ENCODE results near the gene FTO.
A peak's percentile ranks its signal among the peaks of the same experiment; 100 is the strongest.
"Not testable (repeated sequence)": the region's sequence is repeated elsewhere in the genome, so short reads cannot be mapped to it uniquely, and the experiment has no call there.

FTO gene

DNA sequence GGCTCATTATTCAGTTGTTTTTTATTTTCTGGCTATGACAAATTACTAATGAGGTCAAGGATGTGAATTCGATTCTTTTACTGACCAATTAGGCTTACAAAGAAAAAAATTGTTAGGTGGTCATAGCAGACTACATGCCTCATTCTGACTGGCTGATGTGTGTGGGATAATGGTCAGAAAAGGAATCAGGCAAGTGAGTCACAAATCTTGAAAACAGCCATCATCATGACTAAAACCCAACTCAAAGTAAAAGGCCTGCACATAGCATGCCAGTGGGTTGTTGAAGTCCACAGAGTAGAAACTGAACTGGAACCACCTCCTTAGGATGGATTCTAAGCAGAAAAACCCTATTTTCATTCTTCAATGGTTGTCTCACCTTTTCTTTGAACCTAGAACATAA lies 8.9 kb upstream of the FTO start:
- ChIA-PET CTCF (interaction anchor here (0.8 kb wide), 1 partner anchor 47 kb away, joined by 3 read pairs; no protein-coding TSS in a partner anchor), POLR2A (interaction anchor here (1.0 kb wide), 1 partner anchor 30 kb away, joined by 5 read pairs; no protein-coding TSS in a partner anchor)
- peak; percentile 72 for DNase-seq (ENCODE audit: low read depth, low spot score)
- H3K4me3 ChIP-seq (ENCODE audit: low read depth, low read length) = no peak overlapping the region
- TF ChIP-seq, protein P1, sequence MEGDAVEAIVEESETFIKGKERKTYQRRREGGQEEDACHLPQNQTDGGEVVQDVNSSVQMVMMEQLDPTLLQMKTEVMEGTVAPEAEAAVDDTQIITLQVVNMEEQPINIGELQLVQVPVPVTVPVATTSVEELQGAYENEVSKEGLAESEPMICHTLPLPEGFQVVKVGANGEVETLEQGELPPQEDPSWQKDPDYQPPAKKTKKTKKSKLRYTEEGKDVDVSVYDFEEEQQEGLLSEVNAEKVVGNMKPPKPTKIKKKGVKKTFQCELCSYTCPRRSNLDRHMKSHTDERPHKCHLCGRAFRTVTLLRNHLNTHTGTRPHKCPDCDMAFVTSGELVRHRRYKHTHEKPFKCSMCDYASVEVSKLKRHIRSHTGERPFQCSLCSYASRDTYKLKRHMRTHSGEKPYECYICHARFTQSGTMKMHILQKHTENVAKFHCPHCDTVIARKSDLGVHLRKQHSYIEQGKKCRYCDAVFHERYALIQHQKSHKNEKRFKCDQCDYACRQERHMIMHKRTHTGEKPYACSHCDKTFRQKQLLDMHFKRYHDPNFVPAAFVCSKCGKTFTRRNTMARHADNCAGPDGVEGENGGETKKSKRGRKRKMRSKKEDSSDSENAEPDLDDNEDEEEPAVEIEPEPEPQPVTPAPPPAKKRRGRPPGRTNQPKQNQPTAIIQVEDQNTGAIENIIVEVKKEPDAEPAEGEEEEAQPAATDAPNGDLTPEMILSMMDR (IDR thresholded peaks at IDR 0.05; ENCODE audit: insufficient read depth, low read length, missing control alignments) = no peak

DNA sequence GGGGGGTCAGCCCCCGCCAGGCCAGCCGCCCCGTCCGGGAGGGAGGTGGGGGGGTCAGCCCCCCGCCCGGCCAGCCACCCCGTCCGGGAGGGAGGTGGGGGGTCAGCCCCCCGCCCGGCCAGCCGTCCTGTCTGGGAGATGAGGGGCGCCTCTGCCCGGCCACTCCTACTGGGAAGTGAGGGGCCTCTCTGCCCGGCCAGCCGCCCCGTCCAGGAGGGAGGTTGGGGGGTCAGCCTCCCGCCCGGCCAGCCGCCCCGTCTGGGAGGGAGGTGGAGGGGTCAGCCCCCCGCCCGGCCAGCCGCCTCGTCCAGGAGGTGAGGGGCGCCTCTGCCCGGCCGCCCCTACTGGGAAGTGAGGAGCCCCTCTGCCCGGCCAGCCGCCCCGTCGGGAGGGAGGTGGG lies 5.7 kb upstream of the FTO start:
- POLR2A ChIA-PET; CTCF ChIA-PET; DNase-seq (ENCODE audit: low read depth, low spot score); H3K4me3 ChIP-seq (ENCODE audit: low read depth, low read length): not testable (repeated sequence)

DNA sequence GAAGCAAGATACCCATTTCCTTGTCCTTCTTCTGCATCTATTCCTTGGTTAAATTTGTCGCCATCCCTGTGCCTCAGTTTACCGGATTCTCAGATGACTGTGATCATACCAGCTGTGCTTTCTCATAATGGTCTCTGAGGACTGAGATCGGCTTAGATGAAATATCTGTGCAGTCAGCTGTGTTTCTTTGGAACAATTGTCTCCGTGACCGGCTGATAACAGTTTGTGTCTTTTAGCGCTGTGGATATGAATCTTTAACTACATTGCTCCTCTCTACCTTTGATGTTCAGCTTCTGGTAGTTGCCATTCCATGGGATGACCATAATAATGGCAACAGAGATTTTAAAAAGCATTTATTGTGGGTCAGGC lies 473 bp downstream of the FTO start:
- ChIA-PET POLR2A (interaction anchor here (1.2 to 1.4 kb wide), 2 partner anchors 10 to 40 kb away, joined by 3 to 4 read pairs; no protein-coding TSS in a partner anchor), CTCF (interaction anchor here (1.1 to 2.0 kb wide), 3 partner anchors 14 to 194 kb away, joined by 3 to 4 read pairs (median 3); no protein-coding TSS in a partner anchor)
- peak overlapping the region; percentile 84 for H3K4me3 ChIP-seq (ENCODE audit: low read depth, low read length)
- TF ChIP-seq, protein P1 (IDR thresholded peaks at IDR 0.05; ENCODE audit: insufficient read depth, low read length, missing control alignments) = no peak
- DNase-seq (ENCODE audit: low read depth, low spot score) = no peak

DNA sequence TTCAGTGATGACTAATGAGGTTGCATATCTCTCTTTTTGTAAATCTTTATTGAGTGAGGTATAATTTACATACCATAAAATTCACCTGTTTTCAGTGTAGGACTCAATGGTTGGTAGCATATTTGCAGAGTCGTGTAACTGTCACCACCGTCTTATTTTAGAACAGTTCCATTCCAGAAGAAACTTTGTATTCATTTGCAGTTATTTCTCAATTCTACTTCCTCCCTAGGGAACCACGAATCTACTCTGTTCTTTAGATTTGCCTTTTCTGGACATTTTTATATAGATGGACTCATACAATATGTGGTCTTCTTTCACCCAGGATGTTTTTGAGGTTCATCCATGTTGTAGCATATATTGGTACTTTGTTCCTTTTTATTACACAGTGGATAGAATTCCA lies 3.7 kb downstream of the FTO start:
- DNase-seq (ENCODE audit: low read depth, low spot score) = no peak
- TF ChIP-seq, protein P1 (IDR thresholded peaks at IDR 0.05; ENCODE audit: insufficient read depth, low read length, missing control alignments) = no peak
- POLR2A ChIA-PET = no interaction called here
- CTCF ChIA-PET = no interaction called here
- no peak overlapping the region for H3K4me3 ChIP-seq (ENCODE audit: low read depth, low read length)

DNA sequence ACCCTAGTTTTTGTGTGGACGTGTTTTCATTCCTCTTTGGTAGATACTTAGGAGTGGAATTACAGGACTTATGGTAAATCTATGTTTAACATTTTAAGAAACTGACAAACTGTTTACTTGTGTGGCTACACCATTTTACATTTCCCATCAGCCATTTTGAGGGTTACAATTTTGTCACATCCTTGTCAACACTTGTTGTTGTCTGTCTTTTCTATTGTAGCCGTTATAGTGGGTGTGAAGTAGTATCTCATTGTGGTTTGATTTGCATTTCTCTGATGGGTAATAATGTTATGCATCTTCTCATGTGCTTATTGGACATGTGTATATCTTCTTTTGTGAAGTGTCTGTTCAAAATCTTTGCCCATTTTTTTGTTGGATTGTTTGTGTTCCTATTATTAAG lies 4.5 kb downstream of the FTO start:
- H3K4me3 ChIP-seq (ENCODE audit: low read depth, low read length) = no peak overlapping the region
- POLR2A ChIA-PET = no interaction called here
- DNase-seq (ENCODE audit: low read depth, low spot score) = no peak
- CTCF ChIA-PET = no interaction called here
- TF ChIP-seq, protein P1 (IDR thresholded peaks at IDR 0.05; ENCODE audit: insufficient read depth, low read length, missing control alignments) = no peak

DNA sequence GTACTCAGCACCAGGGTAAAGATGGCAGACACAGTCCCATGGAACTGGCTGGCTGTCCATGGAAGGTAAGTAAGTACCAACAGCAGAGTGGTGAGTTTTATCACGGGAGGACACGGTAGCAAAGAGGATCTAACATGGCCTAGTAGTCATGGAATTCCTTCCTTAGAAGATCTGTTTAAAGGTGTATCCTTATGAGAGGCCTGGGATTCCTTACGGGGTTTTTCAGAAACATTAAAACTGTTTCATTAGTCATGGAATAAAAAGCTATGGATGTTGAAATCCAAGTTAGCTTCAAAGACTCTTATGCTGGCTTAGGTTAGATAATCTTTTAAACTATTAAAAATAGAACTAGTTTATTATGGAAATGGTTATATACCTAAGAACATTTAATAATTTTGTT lies 7.4 kb downstream of the FTO start:
- POLR2A ChIA-PET = no interaction called here
- TF ChIP-seq, protein P1 (IDR thresholded peaks at IDR 0.05; ENCODE audit: insufficient read depth, low read length, missing control alignments) = no peak
- no peak for DNase-seq (ENCODE audit: low read depth, low spot score)

DNA sequence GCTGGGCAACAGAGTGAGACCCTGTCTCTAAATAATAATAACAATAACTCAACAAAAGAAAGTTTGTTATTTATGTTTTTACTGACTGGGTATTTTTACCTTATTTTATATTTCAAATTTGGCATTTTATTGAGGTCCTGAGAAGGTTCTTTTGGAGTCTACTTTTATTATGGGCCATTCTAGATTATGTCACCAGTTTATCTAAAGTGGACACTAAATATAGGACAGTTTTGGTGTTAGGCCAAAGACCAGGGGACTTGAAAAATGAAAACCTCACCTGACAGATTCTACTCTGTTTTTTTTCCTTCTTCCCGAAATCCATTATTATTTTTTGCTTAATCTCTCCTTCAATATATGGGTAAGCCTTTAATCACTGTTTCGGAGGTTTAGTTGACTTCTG lies 8.1 kb downstream of the FTO start:
- no peak overlapping the region for H3K4me3 ChIP-seq (ENCODE audit: low read depth, low read length)
- DNase-seq (ENCODE audit: low read depth, low spot score) = no peak
- TF ChIP-seq, protein P1 (IDR thresholded peaks at IDR 0.05; ENCODE audit: insufficient read depth, low read length, missing control alignments) = no peak
- CTCF ChIA-PET = interaction anchor here (1.0 kb wide), 1 partner anchor 61 kb away, joined by 3 read pairs; no protein-coding TSS in a partner anchor
- POLR2A ChIA-PET = no interaction called here

More for the DNA sequence above, 7.4 kb downstream of the FTO start:
- no peak overlapping the region for H3K4me3 ChIP-seq (ENCODE audit: low read depth, low read length)
- CTCF ChIA-PET = no interaction called here
